Hematopoietic multipotent progenitor cell treated with erythropoietin and hydrocortisone succinate and interleukin-3 and kit ligand, for 4 days (in vitro differentiated cells): ENCODE results near the gene NUP210L.
A peak's percentile ranks its signal among the peaks of the same experiment; 100 is the strongest.

Experiments used
- DNase-seq: peaks from one replicate; pipeline ENCODE4 v3.0.0-alpha.2; 2015

The NUP210L gene

DNA sequence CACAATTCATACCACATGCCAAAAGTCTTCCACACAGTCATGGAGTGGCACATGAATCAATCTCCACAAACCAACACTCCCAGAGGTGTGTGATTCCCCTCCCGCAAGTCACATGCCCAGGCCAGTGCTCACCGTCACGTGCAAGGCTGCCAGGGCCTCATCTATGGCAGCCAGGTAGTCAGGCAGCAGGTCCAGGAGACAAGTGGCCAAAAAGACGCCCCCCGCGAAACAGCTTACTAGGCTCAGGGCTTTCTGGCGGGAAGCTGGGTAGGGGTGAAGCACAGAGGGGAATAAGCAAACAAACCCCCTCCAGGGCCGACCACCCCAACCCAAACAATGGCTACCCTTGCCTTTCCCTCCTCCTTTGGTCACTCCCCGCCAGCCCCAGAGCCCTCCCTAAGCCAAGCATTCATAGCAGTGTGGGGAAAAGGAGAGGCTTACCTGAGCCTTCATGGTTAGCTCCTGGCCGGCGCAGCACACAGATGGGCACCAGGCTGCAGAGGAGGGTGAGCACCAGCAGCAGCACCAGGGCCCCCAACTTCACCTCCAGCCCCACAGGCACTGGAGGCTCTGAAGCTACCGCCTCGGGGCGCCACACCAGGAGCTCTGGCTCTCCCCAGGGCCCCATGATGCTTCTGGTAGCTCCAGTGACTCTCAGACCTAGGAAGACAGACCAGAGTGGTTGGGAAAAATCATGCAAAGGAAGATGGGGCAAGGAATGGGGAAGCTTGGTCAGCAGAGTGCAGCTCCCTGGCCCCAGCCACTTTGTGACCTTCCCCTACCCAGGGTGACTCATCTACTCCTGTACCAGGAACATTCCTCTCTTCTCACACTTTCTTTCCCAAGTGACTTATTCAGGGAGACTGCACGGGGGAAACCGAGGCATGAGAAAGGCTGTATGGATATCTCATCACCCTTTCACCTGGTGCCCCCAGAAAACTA is 192.5 kb downstream of the NUP210L start:
- DNase-seq, result peak; percentile 31

DNA sequence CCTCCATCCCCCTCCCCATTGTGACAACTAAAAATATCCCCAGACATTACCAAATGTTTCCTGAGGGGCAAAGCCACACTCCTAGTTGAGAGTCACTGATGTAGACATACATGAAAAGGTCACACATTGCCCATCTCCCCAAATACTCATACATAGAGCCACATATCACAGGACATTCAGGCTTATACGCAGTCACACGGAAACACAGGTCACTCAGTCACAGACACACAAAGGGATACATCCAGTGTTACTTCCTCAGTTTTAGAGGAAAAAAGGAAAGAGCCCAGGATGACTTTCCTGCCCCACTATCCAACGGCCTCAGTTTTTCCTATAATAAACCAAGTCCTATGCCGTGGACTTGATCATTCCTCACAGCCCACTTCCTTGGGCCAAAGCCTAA is 193.5 kb downstream of the NUP210L start:
- no peak for DNase-seq

DNA sequence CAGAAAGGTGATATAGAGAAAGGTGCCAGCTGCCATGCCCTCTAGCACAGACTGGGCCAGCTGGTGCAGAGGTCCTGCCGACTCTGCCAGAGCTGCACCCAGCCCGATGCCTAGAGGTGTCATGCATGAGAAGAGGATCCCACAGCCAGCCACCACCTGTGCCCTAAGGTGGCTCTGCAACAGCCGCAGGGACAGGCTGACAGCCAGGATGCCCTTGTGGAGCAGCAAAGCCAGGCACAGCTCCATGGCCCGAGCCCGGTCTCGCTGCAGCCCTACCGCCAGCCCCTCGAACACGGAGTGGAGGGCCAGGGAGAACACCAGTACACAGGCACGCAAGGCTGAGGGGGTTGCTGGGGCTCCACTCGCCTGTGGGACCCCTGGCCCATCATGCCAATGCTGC is 194.7 kb downstream of the NUP210L start:
- no peak for DNase-seq

DNA sequence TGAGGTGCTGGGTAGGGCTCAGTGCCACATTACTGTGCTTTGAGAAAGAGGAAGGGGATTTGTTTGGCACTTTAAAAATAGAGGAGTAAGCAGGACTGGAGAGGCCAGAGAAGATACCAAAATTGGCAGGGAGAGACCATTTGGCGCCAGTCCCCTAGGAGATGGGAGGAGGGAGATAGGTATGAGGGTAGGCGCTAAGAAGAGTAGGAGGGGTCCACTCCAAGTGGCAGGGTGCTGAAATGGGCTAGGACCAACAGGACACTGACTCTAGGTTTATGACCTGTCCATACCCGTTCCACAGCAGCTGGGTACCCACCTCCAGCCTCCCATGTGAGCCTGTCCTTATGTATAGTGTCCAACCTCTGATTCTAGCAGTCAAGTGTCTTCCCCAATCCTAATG is 195.4 kb downstream of the NUP210L start:
- peak; percentile 36 for DNase-seq

DNA sequence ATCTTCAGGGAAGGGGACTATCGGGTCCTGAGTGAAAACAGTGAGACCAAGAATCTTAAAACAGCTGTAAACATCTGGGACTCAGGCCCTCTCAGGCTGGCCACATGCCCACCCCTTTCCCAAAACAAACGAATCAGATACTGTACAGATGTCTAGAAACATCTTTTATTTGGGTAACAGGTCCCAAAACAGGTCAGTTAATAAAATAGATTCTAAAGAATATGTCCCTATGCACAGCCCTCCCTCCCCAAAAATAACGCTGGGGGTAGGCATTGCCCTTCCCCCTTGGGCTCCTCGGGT is 196.0 kb downstream of the NUP210L start:
- no peak for DNase-seq

DNA sequence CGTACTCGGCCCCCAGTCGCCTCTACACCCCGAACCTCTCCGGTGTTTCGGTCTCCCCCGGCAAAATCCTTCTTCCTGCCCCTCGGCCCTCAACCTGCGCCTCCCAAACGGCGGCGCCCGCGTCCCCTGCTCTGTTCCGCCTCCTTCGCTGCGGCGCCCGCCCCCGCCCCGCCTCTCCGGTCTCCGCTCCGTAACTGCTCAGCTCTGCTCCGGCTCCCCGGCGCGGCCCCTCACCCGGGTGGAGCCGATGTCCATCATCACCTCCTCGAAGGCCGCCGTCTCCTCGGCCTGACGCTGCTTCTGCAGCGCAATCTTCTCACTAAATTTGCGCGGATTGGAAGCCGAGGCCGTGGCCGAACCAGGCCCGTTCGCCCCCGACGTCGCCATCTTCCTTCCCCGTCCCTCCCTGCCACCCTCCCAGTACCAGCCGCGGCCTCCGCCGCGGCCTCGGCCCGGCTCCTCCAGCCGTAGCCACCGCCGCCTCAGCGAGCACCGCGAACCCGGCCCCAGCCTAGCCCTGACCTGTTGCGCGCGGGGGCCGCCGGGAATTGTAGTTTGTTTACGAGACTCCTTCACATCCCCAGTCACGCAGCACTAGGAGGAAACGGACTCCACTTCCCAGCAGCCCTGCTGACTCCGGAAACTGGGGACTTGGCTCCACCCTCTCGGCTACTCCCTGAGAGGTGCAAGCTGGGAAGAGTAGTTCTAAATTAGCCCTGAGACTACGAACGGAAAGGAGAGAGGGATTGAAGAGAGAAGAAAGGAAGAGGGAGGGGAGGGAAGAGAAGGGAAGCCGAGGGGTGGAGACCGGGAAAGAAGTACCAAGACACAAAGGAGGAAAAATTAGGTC is 196.5 kb downstream of the NUP210L start, which contains the start of gene CRTC2:
Gene CRTC2 (minus strand): TSS at position 502 of the 850 bp plus-strand sequence. CDS start 115 bp downstream, at position 387.
- DNase-seq, result peak; percentile 100

DNA sequence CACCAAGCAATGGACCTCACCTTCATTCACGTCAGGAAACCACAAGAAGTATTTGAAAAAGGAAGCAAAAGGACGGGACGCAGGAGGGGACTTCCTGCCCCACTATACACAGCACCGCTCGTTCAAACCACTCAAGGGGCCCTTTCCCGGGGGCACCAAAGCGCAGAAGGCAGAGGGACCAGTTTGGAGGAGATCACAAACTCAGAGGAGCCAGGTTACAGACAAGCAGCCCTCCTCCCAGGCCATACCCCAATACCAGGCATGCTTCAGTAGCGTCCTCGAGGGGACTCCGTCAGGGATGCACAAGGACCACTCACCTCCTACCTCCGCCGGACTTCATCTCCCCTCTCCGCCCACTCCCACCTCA is 197.1 kb downstream of the NUP210L start:
- peak; percentile 56 for DNase-seq

DNA sequence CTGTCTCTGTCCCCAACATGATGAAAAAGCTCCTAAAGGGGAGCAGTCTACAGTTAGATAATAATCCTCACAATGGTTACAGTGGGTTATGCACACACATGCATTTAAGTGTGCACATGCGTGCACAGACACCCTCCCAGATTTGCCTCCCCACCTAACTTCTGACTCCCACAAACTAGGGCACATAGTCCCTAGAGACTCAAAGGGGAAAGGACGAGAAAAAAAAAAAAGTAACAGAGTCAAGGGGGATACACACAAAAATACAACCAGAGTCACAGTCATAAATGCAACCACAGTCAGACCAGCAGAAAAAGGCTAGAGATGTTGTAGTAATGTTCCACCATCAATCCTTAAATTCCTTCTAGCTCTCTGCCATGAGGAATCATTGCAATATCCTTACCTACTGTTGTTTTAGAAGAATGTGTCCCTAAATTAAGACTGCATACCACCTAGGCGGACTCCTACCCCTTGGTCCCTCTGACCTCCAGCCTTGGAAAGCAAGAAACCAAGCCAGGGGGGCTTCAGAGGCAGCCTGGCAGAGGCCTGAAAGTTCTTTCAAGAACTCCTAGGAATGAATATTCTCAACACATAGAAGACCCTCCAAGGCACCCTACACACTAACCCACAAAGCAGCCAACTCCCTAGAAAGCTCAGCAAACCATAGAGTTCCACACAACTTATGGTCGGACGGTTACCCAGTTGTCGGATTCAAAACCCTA is 197.7 kb downstream of the NUP210L start:
- no peak for DNase-seq

DNA sequence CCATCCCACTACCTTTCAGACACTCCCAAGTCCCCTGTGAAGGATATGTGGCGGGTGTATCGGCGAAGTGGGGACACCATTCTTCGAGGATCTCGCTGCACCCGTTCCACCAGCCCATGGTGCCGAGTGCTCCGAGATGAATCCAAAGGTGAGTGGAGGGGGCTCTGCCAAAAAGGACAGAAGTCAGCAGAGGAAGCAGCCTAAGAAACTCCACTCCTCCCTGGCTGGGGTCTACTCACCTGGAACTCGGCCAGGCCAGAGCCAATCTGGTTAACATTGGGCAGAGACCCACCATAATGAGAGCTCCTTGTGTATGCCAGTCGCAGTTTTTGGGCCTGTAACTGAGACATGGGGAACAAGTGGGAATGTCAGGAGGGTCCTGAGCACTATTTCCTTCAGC is 200.0 kb downstream of the NUP210L start:
- no peak for DNase-seq

DNA sequence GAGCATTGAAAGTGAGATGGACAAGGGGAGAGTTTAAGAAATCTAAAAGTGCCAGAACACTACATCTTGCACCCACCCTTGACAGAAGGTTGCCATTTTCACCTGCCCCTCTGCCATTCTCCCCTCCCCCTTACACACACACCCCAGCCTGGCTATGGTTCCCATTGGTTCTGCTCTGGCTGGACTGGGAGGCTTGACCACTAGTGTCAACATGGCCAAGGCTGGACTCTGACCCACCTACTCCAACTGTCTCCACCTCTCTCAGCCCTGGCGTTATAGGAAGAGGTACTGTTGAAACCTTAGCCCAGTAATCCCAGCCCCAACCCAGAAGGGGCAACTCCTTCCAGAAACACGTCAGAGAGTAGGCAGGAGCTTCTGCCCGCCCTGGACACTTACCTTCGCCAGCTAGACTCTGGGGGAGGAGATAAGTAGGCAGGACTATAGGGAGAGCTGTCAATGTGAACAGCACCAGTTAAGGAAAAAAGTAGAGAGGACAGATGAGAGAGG is 201.0 kb downstream of the NUP210L start:
- no peak for DNase-seq

DNA sequence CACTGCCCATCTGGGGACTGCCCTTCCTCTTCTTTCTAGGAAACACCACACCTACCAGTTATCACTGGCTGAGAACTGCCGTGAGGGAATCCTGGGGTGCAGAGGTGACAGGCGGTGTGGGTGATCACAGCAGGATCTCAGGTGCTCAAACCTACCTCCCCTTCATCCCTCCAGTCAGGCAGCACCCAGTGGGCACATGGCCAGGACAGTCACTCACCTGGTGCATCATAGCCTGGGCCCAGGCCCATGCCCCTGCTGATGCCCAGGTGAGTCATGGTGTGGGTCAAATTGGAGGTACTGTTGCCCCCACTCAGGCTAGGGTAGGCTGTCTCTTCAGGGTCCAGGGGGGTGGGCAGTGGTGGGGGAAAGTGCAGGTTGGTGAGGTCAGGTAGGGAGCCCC is 203.1 kb downstream of the NUP210L start:
- DNase-seq, result no peak

DNA sequence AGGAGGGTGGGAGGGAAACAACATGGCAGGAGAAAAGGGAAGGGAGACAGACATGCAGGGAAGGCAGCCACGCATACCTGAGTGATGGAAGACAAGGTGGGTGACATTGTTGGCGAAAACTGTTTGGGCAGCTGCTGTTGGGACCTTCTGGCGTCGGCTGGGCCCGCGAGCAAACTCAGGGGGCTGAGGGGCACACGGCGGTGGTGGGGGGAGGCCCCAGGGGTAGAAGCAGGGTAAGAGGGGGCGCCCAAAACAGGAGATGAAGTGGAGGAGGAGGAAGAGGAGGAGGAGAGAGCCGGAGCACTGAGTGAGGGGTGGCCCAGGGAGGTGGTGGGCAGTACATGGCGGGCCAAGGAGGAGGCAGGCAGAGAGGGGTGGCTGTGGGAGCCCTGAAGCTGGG is 203.7 kb downstream of the NUP210L start:
- DNase-seq, result no peak

DNA sequence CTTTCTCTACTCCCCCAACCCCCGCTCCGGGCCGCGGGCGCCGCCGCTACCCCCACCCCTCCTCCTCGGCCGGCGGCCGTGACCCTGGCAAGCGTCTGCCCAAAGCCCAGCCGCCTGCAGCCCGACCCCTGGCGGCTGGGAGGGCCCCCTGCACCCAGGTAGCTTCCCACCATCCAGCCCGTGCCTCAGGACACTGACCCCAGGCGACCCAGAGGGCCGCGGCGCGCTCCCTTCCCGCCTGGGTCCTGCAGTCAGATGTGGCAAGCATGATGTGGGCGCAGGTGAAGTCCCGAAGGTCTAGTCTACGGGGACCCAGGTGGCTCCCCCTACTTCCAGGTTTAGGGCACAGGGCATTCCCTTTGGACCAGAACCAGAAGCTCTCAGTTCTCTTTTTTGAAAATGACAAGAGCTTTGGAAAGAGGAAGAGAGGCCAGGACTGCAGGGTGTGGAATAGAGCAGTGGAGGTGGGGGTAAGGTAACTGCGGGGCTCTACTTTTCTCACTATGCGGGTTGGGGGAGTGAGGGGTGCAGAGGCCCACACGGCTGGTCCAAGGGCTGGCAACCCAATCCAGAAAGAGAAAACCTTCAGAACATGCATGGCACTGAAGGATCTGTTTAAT is 208.1 kb downstream of the NUP210L start, which contains the start of gene DENND4B:
Gene DENND4B (minus strand): TSS at position 97 of the 620 bp plus-strand sequence. CDS start 2,344 bp downstream, outside the sequence.
- DNase-seq, result peak; percentile 93

DNA sequence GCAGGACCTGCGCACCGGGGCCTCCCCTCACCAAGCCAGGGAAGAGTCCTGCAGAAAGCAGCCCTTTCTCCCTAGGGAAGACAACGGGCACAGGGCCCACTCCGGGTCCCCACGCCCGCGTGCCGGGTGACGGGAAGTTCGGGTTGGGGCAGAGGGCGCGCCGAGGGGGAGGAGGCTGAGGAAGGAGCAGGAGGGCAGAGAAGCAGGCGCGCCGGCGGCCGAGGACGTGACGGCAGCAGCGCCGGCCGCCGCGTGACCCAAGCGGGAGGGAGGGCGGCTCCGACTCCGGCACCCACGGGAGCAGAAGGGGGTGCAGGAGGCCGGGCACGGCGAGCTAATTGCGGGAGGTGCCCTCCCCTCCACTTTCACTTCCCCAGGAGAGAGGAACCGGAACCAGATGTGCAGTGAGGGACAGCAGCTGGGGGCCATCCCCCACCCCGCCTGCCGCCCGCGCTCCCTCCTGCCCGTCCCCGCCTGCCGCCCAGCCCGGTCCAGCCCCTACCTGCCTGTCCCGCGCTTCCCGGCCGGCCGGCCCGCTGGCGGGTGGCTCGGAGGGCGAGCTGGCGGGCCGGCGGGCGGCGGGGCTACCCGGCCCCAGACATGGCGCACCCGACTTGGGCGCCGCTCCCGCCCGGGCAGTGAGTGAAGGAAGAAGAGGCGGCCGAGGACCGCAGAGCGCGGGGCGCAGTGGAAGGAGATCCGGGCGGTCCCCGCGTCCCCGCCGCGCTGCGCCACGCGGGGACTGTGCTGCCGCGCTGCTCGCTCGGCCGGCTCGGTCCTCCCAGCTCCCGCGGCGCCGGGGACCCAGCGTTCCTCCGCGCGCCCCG is 208.9 kb downstream of the NUP210L start:
- DNase-seq, result peak; percentile 91

DNA sequence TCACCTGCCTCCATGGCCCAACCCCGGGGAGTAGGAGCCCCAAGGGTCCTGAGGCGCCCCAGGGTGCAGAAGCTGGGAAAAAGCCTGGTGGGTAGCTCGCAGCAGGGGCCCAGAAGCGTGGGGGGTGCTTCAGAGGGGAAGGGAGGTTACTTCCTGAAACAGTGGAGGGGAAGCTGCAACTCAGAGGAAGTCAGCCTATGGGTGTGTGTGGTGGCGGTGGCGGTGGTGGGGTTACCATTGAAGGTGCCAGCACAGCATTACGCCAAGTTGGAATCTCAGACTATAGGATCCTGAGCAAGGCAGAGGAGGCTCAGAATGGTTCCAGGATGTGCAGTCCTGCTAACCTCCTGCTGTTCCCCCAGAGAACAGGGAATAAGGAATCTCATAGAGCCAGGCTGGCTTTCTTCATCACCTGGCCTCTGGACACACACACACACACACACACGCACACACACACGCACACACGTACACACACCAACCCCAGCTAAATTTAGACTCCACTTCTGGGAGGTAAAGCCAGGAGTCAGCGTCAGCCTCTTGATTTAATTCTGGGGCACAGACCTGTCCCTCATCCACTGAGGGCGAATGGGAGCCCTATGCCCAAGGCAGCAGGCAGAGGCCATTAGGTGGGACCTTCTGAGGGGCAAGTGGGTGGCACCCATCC is 209.6 kb downstream of the NUP210L start:
- DNase-seq, result peak; percentile 93

DNA sequence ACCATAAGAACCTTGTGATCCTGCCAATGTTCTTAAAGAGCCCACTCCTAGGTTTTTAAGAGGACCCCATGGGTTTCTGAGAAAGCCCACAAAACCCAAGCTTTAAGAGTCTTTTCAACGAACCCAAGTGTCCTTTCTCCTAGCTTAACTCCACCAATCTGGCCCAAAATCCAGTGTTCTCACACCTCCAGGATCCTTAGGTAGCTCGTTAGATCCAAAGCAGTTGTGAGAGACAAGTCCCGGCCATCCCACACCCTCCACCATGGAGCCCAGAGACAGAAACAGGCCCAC is 210.1 kb downstream of the NUP210L start:
- no peak for DNase-seq

DNA sequence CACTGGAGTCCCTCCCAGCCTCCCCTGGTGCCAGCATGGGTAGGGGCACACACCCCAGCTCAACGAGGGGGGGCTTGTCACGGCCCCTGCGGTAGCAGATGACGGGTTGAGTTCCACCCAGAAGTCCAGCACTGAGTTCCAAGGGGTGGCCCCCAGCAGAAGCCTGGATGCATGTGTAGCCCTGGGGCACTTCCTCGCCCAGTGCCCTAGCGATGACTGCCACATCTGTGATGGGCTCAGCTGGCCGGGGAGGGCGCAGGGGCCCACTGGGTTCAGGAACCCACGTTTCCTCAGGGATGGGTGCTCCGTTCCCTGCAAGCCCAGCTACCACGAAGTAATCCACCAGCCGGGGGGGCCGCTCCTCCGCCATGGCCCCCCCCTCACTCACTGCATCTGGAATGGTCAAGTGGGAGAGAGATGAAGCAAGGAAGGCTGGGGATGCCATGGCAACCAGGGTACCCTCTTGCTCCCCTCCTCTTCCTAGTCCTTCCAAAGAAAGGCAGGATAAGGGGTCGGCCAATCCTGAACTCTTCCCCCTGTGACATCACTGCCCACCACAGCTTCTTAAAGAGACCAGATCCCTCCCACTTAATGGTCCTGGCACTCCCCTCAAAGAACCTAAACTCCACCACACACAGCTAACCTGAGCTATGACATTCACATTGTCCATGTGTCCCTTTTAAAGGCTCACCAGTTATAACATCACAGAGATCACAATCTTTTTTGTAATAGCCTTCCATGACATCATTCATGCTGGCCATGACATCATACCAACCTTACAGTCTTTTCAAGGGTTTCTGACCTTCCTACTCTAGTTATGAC is 210.7 kb downstream of the NUP210L start:
- DNase-seq, result peak; percentile 46

DNA sequence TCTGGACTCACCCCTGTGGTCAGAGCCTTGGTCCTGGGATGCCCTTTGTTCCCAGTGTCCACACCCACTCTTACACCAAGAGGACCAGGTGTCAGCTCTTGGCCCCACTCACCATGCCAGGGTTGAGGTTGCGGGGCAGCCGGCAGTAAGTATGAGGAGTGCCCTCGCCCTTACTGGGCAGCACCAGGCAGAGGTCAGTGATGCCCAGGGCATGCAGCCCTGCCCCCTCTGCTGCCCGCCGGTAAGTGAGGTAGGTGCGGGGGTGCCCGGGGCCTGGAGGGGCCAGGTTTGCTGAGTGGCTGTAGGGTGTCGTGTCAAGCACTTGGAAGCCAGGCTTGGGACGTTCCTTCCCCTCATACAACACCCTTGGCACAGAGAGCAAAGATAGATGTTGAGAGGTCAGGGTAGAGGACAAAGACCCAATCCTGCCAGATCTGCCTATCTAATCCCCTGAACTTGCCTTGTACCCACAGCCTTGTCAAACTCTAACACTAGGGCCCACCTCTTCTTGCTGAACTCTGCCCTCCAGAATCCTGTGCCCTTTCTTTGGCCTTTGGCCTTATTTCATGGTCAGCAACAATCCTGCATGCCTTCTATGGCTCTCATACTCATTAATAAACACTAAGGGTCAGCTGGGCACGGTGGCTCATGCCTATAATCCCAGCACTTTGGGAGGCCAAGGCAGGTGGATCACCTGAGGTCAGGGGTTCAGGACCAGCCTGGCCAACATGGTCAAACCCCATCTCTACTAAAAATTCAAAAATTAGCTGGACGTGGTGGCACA is 211.9 kb downstream of the NUP210L start:
- no peak for DNase-seq
